HAP-1 (cell line): Measurements from ENCODE around the gene LAMTOR1.

ENCODE experiments used
- DNase-seq, 2 experiments: peaks; one replicate each; pipeline ENCODE4 v3.0.0-alpha.2; 2016 to 2020; ENCODE audit warnings: low spot score in 2 of 2
- H3K27me3 ChIP-seq: fragments of 250-450 bp; sonication (Bioruptor Pico); 2 replicates; pipeline ENCODE4 v1.5.1; 2020; ENCODE audit warnings: low read depth, mild to moderate bottlenecking, moderate library complexity
- H3K36me3 ChIP-seq: fragments of 250-450 bp; sonication (Bioruptor Pico); replicated peaks from 2 replicates; pipeline ENCODE4 v1.5.1; 2020; ENCODE audit warnings: mild to moderate bottlenecking
- H3K4me1 ChIP-seq: fragments of 250-450 bp; sonication (Bioruptor Pico); 2 replicates; pipeline ENCODE4 v1.5.1; 2020; ENCODE audit warnings: mild to moderate bottlenecking
- H3K4me3 ChIP-seq: fragments of 250-450 bp; sonication (Bioruptor Pico); 2 replicates; pipeline ENCODE4 v1.5.1; 2020; ENCODE audit warnings: mild to moderate bottlenecking, moderate library complexity
- H3K9me3 ChIP-seq: fragments of 250-450 bp; sonication (Bioruptor Pico); 2 replicates; pipeline ENCODE4 v1.5.1; 2020; ENCODE audit warnings: mild to moderate bottlenecking, moderate library complexity
- in situ Hi-C: fragments of 300-500 bp; cut with MboI; formaldehyde crosslinking; loops from 3 replicates; pipeline ENCODE4 v1.14.3; 2020; ENCODE audit warnings: low sequenced_read_pairs, inconsistent platforms, mixed read lengths

LAMTOR1 gene

GRCh38 chr11:72111300-72112142 lies 8.4 kb upstream of the LAMTOR1 start:
- DNase-seq: no peak
- peaks cover 10% of the 10 kb centered on the region; the same call in 1 of the 2 replicates for H3K36me3 ChIP-seq
- in situ Hi-C loops: no loop called here
- no peaks in the 10 kb centered on the region; the same call in 1 of the 2 replicates for H3K9me3 ChIP-seq
- H3K4me3 ChIP-seq: peak overlapping the region; percentile 73
- H3K4me1 ChIP-seq: peaks cover 10% of the 10 kb centered on the region
- no peaks in the 10 kb centered on the region for H3K27me3 ChIP-seq

- H3K27me3 ChIP-seq: no peaks in the 10 kb centered on the region
- H3K36me3 ChIP-seq: peaks cover 17% of the 10 kb centered on the region
- peaks cover 10% of the 10 kb centered on the region for H3K4me1 ChIP-seq
- H3K9me3 ChIP-seq: no peaks in the 10 kb centered on the region
- in situ Hi-C loops: no loop called here
- H3K4me3 ChIP-seq: no peak within 1 kb of the TSS
- DNase-seq: no peak
These were observed 2.8 kb upstream of the LAMTOR1 start, which contains the start of gene TOMT for GRCh38 chr11:72105888-72106287. Gene TOMT, plus strand, starts transcription at chr11:72105924. Its CDS starts 28 bp downstream, at chr11:72105952.

DNA sequence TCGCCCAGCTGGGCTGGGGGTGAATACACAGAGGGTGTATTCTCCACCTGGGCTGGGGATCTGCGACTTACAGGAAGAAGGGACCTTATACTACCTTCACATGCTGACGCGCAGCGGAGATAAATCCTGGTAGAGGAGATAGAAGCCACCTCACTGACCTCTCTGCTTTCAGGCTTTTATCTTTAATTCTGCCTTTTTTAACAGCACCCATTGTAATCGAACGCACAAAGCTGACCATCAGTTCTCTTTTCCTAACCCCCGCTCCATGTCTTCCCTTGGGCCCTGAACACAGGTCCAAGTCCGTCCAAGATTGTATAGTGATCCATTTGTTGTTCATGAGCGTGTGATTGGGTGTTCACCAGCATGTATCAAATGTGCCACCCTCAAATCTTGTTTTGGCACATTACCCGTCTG lies 664 bp upstream of the LAMTOR1 start:
- peaks cover 10% of the 10 kb centered on the region for H3K4me1 ChIP-seq
- H3K4me3 ChIP-seq: peak overlapping the region; percentile 99
- no peaks in the 10 kb centered on the region for H3K27me3 ChIP-seq
- peaks cover 22% of the 10 kb centered on the region for H3K36me3 ChIP-seq
- DNase-seq: no peak
- in situ Hi-C loops: no loop called here
- no peaks in the 10 kb centered on the region for H3K9me3 ChIP-seq

GRCh38 chr11:72102631-72102945 lies 509 bp downstream of the LAMTOR1 start:
- no peaks in the 10 kb centered on the region for H3K27me3 ChIP-seq
- no peaks in the 10 kb centered on the region for H3K9me3 ChIP-seq
- in situ Hi-C loops: no loop called here
- H3K4me1 ChIP-seq: peaks cover 10% of the 10 kb centered on the region
- DNase-seq: no peak
- H3K4me3 ChIP-seq: peak overlapping the region; percentile 99
- peaks cover 33% of the 10 kb centered on the region for H3K36me3 ChIP-seq

DNA sequence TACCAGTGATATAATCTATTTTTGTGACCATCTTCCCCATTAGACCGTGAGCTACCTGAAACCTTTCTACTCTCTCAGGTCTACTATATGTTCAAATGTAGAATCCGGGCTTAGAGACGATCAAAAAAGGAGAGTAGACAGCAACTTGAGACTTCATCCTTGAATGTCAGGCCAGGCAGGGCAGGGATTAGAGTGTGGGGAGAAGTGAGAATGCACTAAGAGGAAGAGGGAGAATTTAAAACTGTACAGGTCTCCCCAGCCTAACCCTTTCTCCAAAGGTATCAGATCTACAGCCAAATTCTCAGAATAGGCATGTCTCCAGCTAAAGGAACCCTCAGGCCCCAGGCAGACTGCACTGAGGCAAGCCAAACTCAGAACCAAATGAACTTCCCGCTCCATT lies 935 bp downstream of the LAMTOR1 start:
- H3K27me3 ChIP-seq: no peaks in the 10 kb centered on the region
- peaks cover 10% of the 10 kb centered on the region for H3K4me1 ChIP-seq
- no peak for DNase-seq
- peaks cover 38% of the 10 kb centered on the region for H3K36me3 ChIP-seq
- in situ Hi-C loops: no loop called here
- no peaks in the 10 kb centered on the region for H3K9me3 ChIP-seq
- H3K4me3 ChIP-seq: peak overlapping the region; percentile 99

GRCh38 chr11:72100462-72100861 lies 2.6 kb downstream of the LAMTOR1 start:
- no peak overlapping the region for H3K4me3 ChIP-seq
- H3K9me3 ChIP-seq: no peaks in the 10 kb centered on the region
- DNase-seq: no peak
- peaks cover 10% of the 10 kb centered on the region for H3K4me1 ChIP-seq
- H3K27me3 ChIP-seq: no peaks in the 10 kb centered on the region
- H3K36me3 ChIP-seq: peaks cover 53% of the 10 kb centered on the region
- in situ Hi-C loops: no loop called here

DNA sequence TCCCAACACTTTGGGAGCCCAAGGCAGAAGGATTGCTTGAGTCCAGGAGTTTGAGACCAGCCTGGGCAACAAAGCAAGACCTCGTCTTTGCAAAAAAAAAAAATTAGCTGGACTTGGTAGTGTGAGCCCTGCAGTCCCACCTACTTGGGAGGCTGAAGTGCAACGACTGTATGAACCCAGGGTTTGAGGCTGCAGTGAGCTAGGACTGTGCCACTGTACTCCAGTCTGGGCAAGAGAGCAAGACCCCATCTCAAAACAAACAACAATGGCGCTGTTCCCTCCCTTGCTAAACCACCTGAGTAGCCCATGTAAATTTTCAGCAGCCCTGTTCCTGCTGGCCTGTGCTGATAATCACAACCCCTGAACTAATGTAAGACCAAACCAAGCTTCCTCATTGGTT lies 3.1 kb downstream of the LAMTOR1 start:
- Histone ChIP-seq H3K4me1 (peaks cover 10% of the 10 kb centered on the region), H3K4me3 (no peak overlapping the region), H3K27me3 (no peaks in the 10 kb centered on the region), H3K9me3 (no peaks in the 10 kb centered on the region), H3K36me3 (peaks cover 53% of the 10 kb centered on the region)
- no peak for DNase-seq
- in situ Hi-C loops: no loop called here

- Histone ChIP-seq H3K4me1 (peaks cover 10% of the 10 kb centered on the region), H3K27me3 (no peaks in the 10 kb centered on the region), H3K4me3 (no peak overlapping the region), H3K36me3 (peaks cover 60% of the 10 kb centered on the region), H3K9me3 (no peaks in the 10 kb centered on the region)
- in situ Hi-C loops: no loop called here
- no peak for DNase-seq
These were observed 4.4 kb downstream of the LAMTOR1 start for GRCh38 chr11:72098741-72099140.

GRCh38 chr11:72091292-72091691 lies 11.8 kb downstream of the LAMTOR1 start:
- no peaks in the 10 kb centered on the region for H3K9me3 ChIP-seq
- H3K36me3 ChIP-seq: peaks cover 35% of the 10 kb centered on the region
- no peaks in the 10 kb centered on the region for H3K4me1 ChIP-seq
- no peaks in the 10 kb centered on the region for H3K27me3 ChIP-seq
- no peak overlapping the region for H3K4me3 ChIP-seq
- DNase-seq: peak; percentile 68 to 84
- in situ Hi-C loops: loop anchor here (5.0 kb wide), 1 partner anchor 64 kb away; no protein-coding TSS in a partner anchor

DNA sequence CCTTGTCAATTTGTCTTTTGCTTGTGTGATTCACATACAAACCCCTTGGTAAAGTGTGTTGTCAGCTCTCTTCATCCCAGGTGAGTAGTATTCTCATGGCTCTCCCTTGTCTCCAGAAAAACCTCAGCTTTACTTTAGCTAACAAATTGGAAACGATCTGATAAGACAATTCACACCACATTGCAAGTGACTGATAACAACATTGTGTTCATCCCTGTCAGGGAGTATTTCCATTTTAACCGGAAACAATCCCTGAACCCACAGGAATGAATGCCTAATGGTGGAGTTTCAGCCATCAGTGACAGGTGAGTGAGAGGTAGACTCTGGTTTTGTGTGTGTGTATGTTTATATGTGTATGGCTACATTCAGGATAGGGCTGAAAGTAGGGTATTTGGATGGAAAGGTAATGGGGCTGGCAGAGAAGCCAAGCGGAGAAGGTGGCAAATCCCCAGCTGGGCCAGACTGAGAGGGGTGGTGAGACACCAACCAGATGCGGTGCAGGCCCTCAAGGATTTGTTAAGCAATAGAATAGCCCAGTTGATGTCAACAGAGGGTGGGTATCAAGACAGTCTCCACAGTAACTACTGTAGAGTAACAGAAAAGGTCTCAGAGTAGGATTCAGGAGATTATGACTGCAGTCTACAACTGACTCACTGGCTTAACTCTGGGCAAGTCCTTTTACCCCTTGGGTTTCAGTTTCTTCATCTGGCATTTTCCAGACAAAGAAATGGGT lies 14.9 kb downstream of the LAMTOR1 start:
- H3K9me3 ChIP-seq: no peaks in the 10 kb centered on the region
- no peak overlapping the region for H3K4me3 ChIP-seq
- H3K27me3 ChIP-seq: no peaks in the 10 kb centered on the region
- no peak for DNase-seq
- in situ Hi-C loops: no loop called here
- H3K36me3 ChIP-seq: peaks cover 21% of the 10 kb centered on the region
- H3K4me1 ChIP-seq: no peaks in the 10 kb centered on the region

DNA sequence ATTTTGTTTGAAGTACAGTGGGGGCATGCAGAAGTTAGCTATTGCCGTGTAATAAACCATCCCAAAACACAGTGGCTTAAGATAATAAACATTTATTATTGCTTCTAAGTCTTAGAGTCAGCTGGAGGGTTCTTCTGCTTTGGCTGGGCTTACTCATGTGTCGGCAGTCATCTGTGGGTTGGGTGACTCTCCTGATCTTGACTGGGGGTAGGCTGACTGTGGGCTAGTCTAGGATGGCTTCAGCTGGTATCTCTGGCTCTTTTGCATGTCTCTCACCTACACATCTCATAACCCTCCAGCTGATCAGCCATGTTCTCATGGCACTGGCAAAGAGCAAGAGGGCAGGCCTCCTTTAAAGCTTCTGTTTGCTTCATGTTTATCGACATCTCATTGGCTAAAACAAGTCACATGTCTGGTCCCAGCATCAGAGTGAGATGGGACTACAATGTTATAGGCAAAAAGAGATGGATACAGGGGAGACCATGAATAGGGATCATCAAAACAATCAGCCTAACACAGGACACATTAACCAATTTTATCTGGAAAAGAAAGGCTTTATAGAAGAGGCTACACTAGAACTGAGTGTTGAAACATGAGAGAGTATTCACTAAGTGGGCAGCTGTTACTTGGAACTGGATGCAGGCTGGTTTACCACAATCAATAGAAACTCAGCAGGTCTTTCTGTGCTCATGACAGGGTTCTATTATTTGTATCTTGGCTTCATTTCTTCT lies 17.3 kb downstream of the LAMTOR1 start:
- peaks cover 3% of the 10 kb centered on the region for H3K4me1 ChIP-seq
- in situ Hi-C loops: no loop called here
- H3K36me3 ChIP-seq: peaks cover 17% of the 10 kb centered on the region
- H3K27me3 ChIP-seq: no peaks in the 10 kb centered on the region
- no peak overlapping the region for H3K4me3 ChIP-seq
- no peak for DNase-seq
- H3K9me3 ChIP-seq: no peaks in the 10 kb centered on the region

DNA sequence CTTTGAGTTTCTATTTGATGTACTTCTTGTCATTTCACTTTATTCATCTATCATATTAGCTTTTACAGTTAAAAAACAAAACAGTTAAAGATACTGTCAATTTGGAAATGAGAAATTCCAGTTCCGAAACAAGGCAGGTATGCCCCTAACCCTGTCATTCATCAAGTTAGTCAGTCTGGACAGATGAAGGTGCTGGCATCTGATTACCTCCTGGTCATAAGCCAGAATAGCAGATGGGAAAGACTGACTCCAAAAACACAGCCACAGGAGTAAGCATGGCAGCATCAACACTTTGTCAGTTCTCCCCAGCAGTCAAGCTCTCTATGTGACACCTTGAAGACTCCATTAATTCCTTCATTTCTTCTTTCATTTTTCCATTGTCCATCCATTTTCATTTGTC lies 18.1 kb downstream of the LAMTOR1 start:
- Histone ChIP-seq H3K9me3 (no peaks in the 10 kb centered on the region), H3K27me3 (no peaks in the 10 kb centered on the region), H3K36me3 (peaks cover 8% of the 10 kb centered on the region), H3K4me1 (peaks cover 3% of the 10 kb centered on the region), H3K4me3 (no peak overlapping the region)
- DNase-seq: no peak
- in situ Hi-C loops: no loop called here

DNA sequence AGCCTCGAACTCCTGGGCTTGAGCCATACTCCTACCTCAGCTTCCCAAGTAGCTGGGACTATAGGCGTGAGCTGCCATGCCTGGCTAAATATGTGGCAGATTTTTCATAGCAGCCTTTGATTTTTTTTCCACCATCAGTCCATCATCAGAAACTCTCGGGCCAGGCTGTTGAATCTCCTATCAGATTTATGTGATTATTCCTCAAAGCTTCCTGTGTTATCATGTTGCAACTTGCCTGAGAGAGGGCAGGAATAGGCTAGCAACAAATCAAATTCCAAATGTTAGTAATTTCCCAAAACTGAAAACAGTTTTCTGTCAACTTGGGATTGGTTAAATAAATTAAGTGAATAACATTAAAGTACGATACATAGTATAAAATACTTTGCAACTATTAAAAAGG lies 19.0 kb downstream of the LAMTOR1 start:
- Histone ChIP-seq H3K27me3 (no peaks in the 10 kb centered on the region), H3K4me1 (peaks cover 3% of the 10 kb centered on the region), H3K36me3 (peaks cover 8% of the 10 kb centered on the region; the same call in 1 of the 2 replicates), H3K4me3 (no peak overlapping the region), H3K9me3 (no peaks in the 10 kb centered on the region)
- in situ Hi-C loops: no loop called here
- no peak for DNase-seq
